ENCODE results near the gene CTAGE6.
"Not testable (repeated sequence)": the region's sequence is repeated elsewhere in the genome, so short reads cannot be mapped to it uniquely, and the experiment has no call there.

The CTAGE6 gene

GRCh38 chr7:143757596-143757995 is at the start of gene CTAGE6:
CTAGE6 (minus strand) TSS chr7:143757696; CDS start chr7:143757658, 38 bp downstream.
- TF ChIP-seq EGR1 (IDR thresholded peaks at IDR 0.05); EP300 (IDR thresholded peaks at IDR 0.05; ENCODE audit: borderline replicate concordance); RAD21 (IDR thresholded peaks at IDR 0.05; ENCODE audit: low read depth): not testable (repeated sequence)

- peak; percentile 69 for TF ChIP-seq RAD21 (IDR thresholded peaks at IDR 0.05; ENCODE audit: low read depth)
Observed at GRCh38 chr7:143737037-143737819, 20.3 kb downstream of the CTAGE6 start.

GRCh38 chr7:143735962-143736361 is 21.5 kb downstream of the CTAGE6 start:
- TF ChIP-seq TCF12 (IDR thresholded peaks at IDR 0.05; ENCODE audit: low read depth), result no peak
- TF ChIP-seq USF1 (IDR thresholded peaks at IDR 0.05), result no peak
- no peak for TF ChIP-seq YY1 (IDR thresholded peaks at IDR 0.05; ENCODE audit: low read depth)
- TF ChIP-seq TAF1 (IDR thresholded peaks at IDR 0.05; ENCODE audit: low read depth), result no peak
- TF ChIP-seq REST (IDR thresholded peaks at IDR 0.05; ENCODE audit: low read depth), result no peak
- TF ChIP-seq CEBPB (IDR thresholded peaks at IDR 0.05), result no peak
- TF ChIP-seq RAD21 (IDR thresholded peaks at IDR 0.05; ENCODE audit: low read depth), result no peak
- no peak for TF ChIP-seq CREB1 (IDR thresholded peaks at IDR 0.05; ENCODE audit: low read depth)

- TF ChIP-seq NFIC (IDR thresholded peaks at IDR 0.05) (no peak), CEBPB (IDR thresholded peaks at IDR 0.05) (no peak), TCF12 (IDR thresholded peaks at IDR 0.05; ENCODE audit: low read depth) (no peak), USF1 (IDR thresholded peaks at IDR 0.05) (no peak)
Observed at GRCh38 chr7:143733876-143734275, 23.6 kb downstream of the CTAGE6 start.

- no peak for TF ChIP-seq CREB1 (IDR thresholded peaks at IDR 0.05; ENCODE audit: low read depth)
- no peak for TF ChIP-seq TAF1 (IDR thresholded peaks at IDR 0.05; ENCODE audit: low read depth)
- no peak for TF ChIP-seq REST (IDR thresholded peaks at IDR 0.05; ENCODE audit: low read depth)
- no peak for TF ChIP-seq EGR1 (IDR thresholded peaks at IDR 0.05)
- no peak for TF ChIP-seq FOXM1 (IDR thresholded peaks at IDR 0.05; ENCODE audit: borderline replicate concordance, low read depth)
- TF ChIP-seq TCF12 (IDR thresholded peaks at IDR 0.05; ENCODE audit: low read depth), result no peak
- TF ChIP-seq NFIC (IDR thresholded peaks at IDR 0.05), result no peak
- no peak for TF ChIP-seq USF1 (IDR thresholded peaks at IDR 0.05)
- TF ChIP-seq EP300 (IDR thresholded peaks at IDR 0.05; ENCODE audit: borderline replicate concordance), result no peak
- TF ChIP-seq MAX (IDR thresholded peaks at IDR 0.05), result no peak
- TF ChIP-seq TEAD4 (IDR thresholded peaks at IDR 0.05), result no peak
- no peak for TF ChIP-seq ZBTB7A (IDR thresholded peaks at IDR 0.05; ENCODE audit: low read depth)
- no peak for TF ChIP-seq CEBPB (IDR thresholded peaks at IDR 0.05)
- no peak for TF ChIP-seq RAD21 (IDR thresholded peaks at IDR 0.05; ENCODE audit: low read depth)
- no peak for TF ChIP-seq YY1 (IDR thresholded peaks at IDR 0.05; ENCODE audit: low read depth)
Observed at GRCh38 chr7:143728333-143728862, 29.1 kb downstream of the CTAGE6 start.

Measured in Ishikawa (cell line).